NOMO-1 treated with dmso at 0.1 percent for 144 hours (cell line): ENCODE data around the gene SCN8A.
"Not testable (repeated sequence)": the region's sequence is repeated elsewhere in the genome, so short reads cannot be mapped to it uniquely, and the experiment has no call there.

ENCODE experiments used
- DNase-seq: peaks from one replicate; lab custom pipeline; 2025; ENCODE audit not compliant: unreplicated experiment; lab: John Stamatoyannopoulos, UW

The SCN8A gene

GRCh38 chr12:51759695-51760094, 168.7 kb downstream of the SCN8A start:
- no peak for DNase-seq

GRCh38 chr12:51760231-51760630, 169.2 kb downstream of the SCN8A start:
- no peak for DNase-seq

GRCh38 chr12:51763743-51764142, 172.7 kb downstream of the SCN8A start:
- no peak for DNase-seq

GRCh38 chr12:51766067-51766676, 175.1 kb downstream of the SCN8A start:
- no peak for DNase-seq

- DNase-seq = no peak
These were observed 180.0 kb downstream of the SCN8A start for GRCh38 chr12:51771008-51771407.

GRCh38 chr12:51773145-51773869, 182.3 kb downstream of the SCN8A start:
- DNase-seq = no peak

GRCh38 chr12:51774933-51775332, 183.9 kb downstream of the SCN8A start:
- no peak for DNase-seq

GRCh38 chr12:51777457-51777856, 186.4 kb downstream of the SCN8A start:
- DNase-seq = no peak

GRCh38 chr12:51777973-51778372, 186.9 kb downstream of the SCN8A start:
- no peak for DNase-seq

- DNase-seq = no peak
These were observed 188.8 kb downstream of the SCN8A start for GRCh38 chr12:51779876-51780275.

- peak; percentile 7 for DNase-seq
These were observed 193.7 kb downstream of the SCN8A start for GRCh38 chr12:51784688-51785087.

GRCh38 chr12:51785906-51786305, 194.9 kb downstream of the SCN8A start:
- DNase-seq = no peak

GRCh38 chr12:51788876-51789275, 197.8 kb downstream of the SCN8A start:
- DNase-seq = no peak

GRCh38 chr12:51792417-51792816, 201.4 kb downstream of the SCN8A start:
- no peak for DNase-seq

- DNase-seq = no peak
These were observed 202.2 kb downstream of the SCN8A start for GRCh38 chr12:51793201-51793600.

GRCh38 chr12:51797301-51797700, 206.3 kb downstream of the SCN8A start:
- DNase-seq = no peak

GRCh38 chr12:51798051-51798450, 207.0 kb downstream of the SCN8A start:
- not testable (repeated sequence) for DNase-seq

- DNase-seq = no peak
These were observed 207.5 kb downstream of the SCN8A start for GRCh38 chr12:51798501-51798900.

- DNase-seq = no peak
These were observed 210.0 kb downstream of the SCN8A start for GRCh38 chr12:51801027-51801426.

GRCh38 chr12:51806896-51807295, 215.9 kb downstream of the SCN8A start:
- no peak for DNase-seq

- DNase-seq = no peak
These were observed 218.2 kb downstream of the SCN8A start for GRCh38 chr12:51809193-51809592.
